Loucy (cell line): Measurements from ENCODE around the gene CNIH3.

Experiments used
- H2AFZ ChIP-seq: fragments of 200-600 bp; sonication (generic); 2 replicates; pipeline ENCODE4 v1.6.0; 2016; ENCODE audit warnings: antibody characterized with exemption, mild to moderate bottlenecking, low read length, moderate library complexity
- H3F3A ChIP-seq: fragments of 200-600 bp; 2 replicates; pipeline ENCODE4 v1.6.0; 2016; ENCODE audit warnings: antibody characterized with exemption, low read depth, mild to moderate bottlenecking
- H3K27me3 ChIP-seq: fragments of 200-600 bp; sonication (generic); 2 replicates; pipeline ENCODE4 v1.6.1; 2014; ENCODE audit warnings: low read length, mild to moderate bottlenecking; ENCODE audit not compliant: insufficient read depth, poor library complexity, severe bottlenecking
- H3K36me3 ChIP-seq: fragments of 200-600 bp; sonication (generic); 2 replicates; pipeline ENCODE4 v1.6.1; 2016; ENCODE audit warnings: low read length; ENCODE audit not compliant: insufficient read depth
- H3K4me1 ChIP-seq: fragments of 200-600 bp; sonication (generic); 2 replicates; pipeline ENCODE4 v1.5.1; 2014; ENCODE audit warnings: low read length, mild to moderate bottlenecking; ENCODE audit not compliant: insufficient read depth, poor library complexity, severe bottlenecking
- H3K4me2 ChIP-seq: fragments of 200-600 bp; sonication (generic); 2 replicates; pipeline ENCODE4 v1.6.0; 2014; ENCODE audit warnings: antibody characterized with exemption, low read length, low read depth, mild to moderate bottlenecking; ENCODE audit not compliant: poor library complexity, severe bottlenecking
- H3K4me3 ChIP-seq: fragments of 200-600 bp; sonication (generic); 2 replicates; pipeline ENCODE4 v1.5.1; 2014; ENCODE audit warnings: low read length, mild to moderate bottlenecking, mixed read lengths; ENCODE audit not compliant: poor library complexity, severe bottlenecking
- H3K79me2 ChIP-seq: fragments of 200-600 bp; sonication (generic); 2 replicates; pipeline ENCODE4 v1.6.1; 2014; ENCODE audit warnings: low read length; ENCODE audit not compliant: insufficient read depth
- H3K9ac ChIP-seq: fragments of 200-600 bp; sonication (generic); 2 replicates; pipeline ENCODE4 v1.6.0; 2014; ENCODE audit warnings: mild to moderate bottlenecking, low read depth, low read length, moderate library complexity; ENCODE audit not compliant: poor library complexity, severe bottlenecking
- H3K9me2 ChIP-seq: fragments of 200-600 bp; sonication (generic); replicated peaks from 2 replicates; pipeline ENCODE4 v1.6.1; 2016; ENCODE audit warnings: low read depth, low read length, mixed read lengths
- H3K9me3 ChIP-seq: fragments of 200-600 bp; sonication (generic); 2 replicates; pipeline ENCODE4 v1.6.1; 2014; ENCODE audit warnings: mild to moderate bottlenecking, antibody characterized with exemption, low read length, low read depth; ENCODE audit not compliant: insufficient read depth
- H4K20me1 ChIP-seq: fragments of 200-600 bp; sonication (generic); 2 replicates; pipeline ENCODE4 v1.6.0; 2014; ENCODE audit warnings: antibody characterized with exemption, low read length, mild to moderate bottlenecking; ENCODE audit not compliant: insufficient read depth, poor library complexity, severe bottlenecking
- EZH2phosphoT487 ChIP-seq: fragments of 200-600 bp; IDR thresholded peaks from 2 replicates; pipeline ENCODE4 v1.6.1; 2018; ENCODE audit warnings: antibody characterized with exemption, mild to moderate bottlenecking, moderate library complexity, borderline replicate concordance
- TF ChIP-seq, protein P1 (sequence below): fragments of 200-600 bp; sonication (generic); conservative IDR thresholded peaks from 2 replicates; pipeline ENCODE4 v1.5.1; 2014; ENCODE audit warnings: mild to moderate bottlenecking, antibody characterized with exemption, low read length

CNIH3 gene

DNA sequence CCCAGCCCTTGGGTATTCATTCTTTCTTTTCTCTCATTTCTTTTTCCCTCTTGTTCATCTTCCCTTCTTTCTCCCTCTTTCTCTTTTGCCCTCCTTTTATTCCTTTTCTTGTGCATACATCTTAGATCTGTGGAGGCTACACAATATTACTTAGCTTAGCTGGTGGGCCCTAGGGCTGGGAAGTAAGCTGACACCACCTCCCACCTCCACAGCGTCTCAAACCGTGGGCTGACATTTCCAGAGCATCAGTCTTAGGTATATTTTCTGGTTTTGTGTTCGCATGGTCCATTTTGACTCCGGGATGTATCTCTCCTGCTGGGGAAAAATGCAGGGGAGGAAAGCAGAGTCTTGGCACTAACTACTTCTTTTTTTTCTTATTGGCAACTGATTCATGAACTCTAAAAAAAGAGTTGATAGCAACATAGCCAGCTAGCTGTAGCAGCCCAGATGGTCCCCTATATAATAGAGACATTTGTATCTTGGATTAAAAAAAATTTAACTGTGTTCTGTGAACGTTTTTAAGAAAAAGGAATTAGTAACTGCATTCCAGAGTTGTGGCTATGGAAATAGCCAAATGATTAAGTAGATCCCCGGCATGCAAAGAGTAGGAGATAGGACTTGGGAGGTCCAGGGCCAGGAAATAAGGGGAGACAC, 15.5 kb downstream of the CNIH3 start:
- no peaks in the 10 kb centered on the region for H3K27me3 ChIP-seq
- H2AFZ ChIP-seq, result no peak overlapping the region
- TF ChIP-seq, protein P1, sequence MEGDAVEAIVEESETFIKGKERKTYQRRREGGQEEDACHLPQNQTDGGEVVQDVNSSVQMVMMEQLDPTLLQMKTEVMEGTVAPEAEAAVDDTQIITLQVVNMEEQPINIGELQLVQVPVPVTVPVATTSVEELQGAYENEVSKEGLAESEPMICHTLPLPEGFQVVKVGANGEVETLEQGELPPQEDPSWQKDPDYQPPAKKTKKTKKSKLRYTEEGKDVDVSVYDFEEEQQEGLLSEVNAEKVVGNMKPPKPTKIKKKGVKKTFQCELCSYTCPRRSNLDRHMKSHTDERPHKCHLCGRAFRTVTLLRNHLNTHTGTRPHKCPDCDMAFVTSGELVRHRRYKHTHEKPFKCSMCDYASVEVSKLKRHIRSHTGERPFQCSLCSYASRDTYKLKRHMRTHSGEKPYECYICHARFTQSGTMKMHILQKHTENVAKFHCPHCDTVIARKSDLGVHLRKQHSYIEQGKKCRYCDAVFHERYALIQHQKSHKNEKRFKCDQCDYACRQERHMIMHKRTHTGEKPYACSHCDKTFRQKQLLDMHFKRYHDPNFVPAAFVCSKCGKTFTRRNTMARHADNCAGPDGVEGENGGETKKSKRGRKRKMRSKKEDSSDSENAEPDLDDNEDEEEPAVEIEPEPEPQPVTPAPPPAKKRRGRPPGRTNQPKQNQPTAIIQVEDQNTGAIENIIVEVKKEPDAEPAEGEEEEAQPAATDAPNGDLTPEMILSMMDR, result no peak
- no peak for TF ChIP-seq EZH2phosphoT487
- no peaks in the 10 kb centered on the region for H4K20me1 ChIP-seq
- no peaks in the 10 kb centered on the region for H3K9me3 ChIP-seq
- no peaks in the 10 kb centered on the region for H3F3A ChIP-seq
- H3K9ac ChIP-seq, result no peak overlapping the region
- H3K79me2 ChIP-seq, result peaks cover 52% of the 10 kb centered on the region; the same call in 1 of the 2 replicates
- H3K4me1 ChIP-seq, result peaks cover 45% of the 10 kb centered on the region
- no peaks in the 10 kb centered on the region for H3K9me2 ChIP-seq
- no peak overlapping the region for H3K4me2 ChIP-seq
- H3K36me3 ChIP-seq, result no peaks in the 10 kb centered on the region
- no peak overlapping the region for H3K4me3 ChIP-seq

DNA sequence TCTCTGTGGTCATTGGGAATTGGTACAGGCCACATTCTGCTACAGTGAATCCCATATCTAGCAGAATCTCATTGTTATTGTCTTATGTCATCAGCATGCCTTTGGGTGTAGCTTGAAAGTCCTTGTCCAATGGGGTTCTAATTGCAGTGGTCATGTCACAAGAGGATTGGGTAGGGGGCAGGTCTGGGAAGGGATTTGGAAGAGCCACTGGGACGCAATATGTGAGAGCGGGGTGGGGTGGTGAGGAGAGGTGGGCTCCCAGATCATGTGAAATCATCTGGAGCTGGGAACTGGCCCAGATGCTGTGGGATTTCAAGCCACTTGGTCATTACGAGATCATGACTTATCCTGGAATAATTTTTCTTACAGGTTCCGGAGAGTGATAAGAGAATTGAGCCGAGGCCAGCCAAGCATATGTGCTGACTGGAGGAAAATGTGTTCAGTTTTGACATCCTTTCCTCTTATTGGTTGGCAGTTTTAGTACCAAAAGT, 16.3 kb downstream of the CNIH3 start:
- no peaks in the 10 kb centered on the region for H3K9me3 ChIP-seq
- H3K9ac ChIP-seq, result peak overlapping the region; percentile 34
- no peaks in the 10 kb centered on the region for H3F3A ChIP-seq
- H3K9me2 ChIP-seq, result no peaks in the 10 kb centered on the region
- no peaks in the 10 kb centered on the region for H3K36me3 ChIP-seq
- TF ChIP-seq, protein P1, result no peak
- TF ChIP-seq EZH2phosphoT487, result no peak
- no peaks in the 10 kb centered on the region for H3K27me3 ChIP-seq
- peak overlapping the region; percentile 24; the same call in 1 of the 2 replicates for H2AFZ ChIP-seq
- peak overlapping the region; percentile 4 for H3K4me3 ChIP-seq
- peak overlapping the region; percentile 55 for H3K4me2 ChIP-seq
- peaks cover 45% of the 10 kb centered on the region; the same call in 1 of the 2 replicates for H3K79me2 ChIP-seq
- H4K20me1 ChIP-seq, result no peaks in the 10 kb centered on the region
- H3K4me1 ChIP-seq, result peaks cover 46% of the 10 kb centered on the region

DNA sequence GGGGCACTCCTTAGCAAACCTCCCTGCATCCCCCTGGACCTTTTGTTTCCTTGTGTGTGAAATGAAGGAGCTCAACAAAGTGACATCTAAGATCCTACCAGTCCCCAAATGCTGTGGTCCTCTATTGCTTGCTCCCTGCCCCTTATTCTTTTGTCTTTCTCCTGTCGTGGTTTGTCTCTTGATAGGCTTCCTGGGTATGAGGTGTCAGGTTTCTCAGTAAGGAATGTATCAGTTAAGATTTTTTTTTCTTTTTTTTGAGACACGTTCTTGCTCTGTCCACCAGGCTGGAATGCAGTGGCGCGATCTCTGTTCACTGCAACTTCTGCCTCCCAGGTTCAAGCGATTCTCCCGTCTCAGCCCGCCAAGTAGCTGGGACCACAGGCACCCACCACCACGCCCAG, 16.8 kb downstream of the CNIH3 start:
- H3K9me3 ChIP-seq, result no peaks in the 10 kb centered on the region
- H3K79me2 ChIP-seq, result peaks cover 40% of the 10 kb centered on the region; the same call in 1 of the 2 replicates
- peak overlapping the region; percentile 4 for H3K4me3 ChIP-seq
- H3F3A ChIP-seq, result no peaks in the 10 kb centered on the region
- H3K9ac ChIP-seq, result peak overlapping the region; percentile 34
- H4K20me1 ChIP-seq, result no peaks in the 10 kb centered on the region
- peak overlapping the region; percentile 55 for H3K4me2 ChIP-seq
- peak overlapping the region; percentile 24; the same call in 1 of the 2 replicates for H2AFZ ChIP-seq
- TF ChIP-seq, protein P1, result no peak
- no peaks in the 10 kb centered on the region for H3K36me3 ChIP-seq
- peaks cover 51% of the 10 kb centered on the region for H3K4me1 ChIP-seq
- no peaks in the 10 kb centered on the region for H3K27me3 ChIP-seq
- no peaks in the 10 kb centered on the region for H3K9me2 ChIP-seq
